Ishikawa (cell line): ENCODE results near the gene KLHDC4.

Source experiments
- CEBPB ChIP-seq: IDR thresholded peaks from 2 replicates; pipeline ENCODE4 v1.6.1; 2012
- EP300 ChIP-seq: IDR thresholded peaks from 2 replicates; pipeline ENCODE4 v1.6.1; 2012; ENCODE audit warnings: borderline replicate concordance
- TCF12 ChIP-seq: IDR thresholded peaks from 2 replicates; pipeline ENCODE4 v1.6.1; 2012; ENCODE audit warnings: low read depth
- TF ChIP-seq, protein P1 (sequence below): IDR thresholded peaks from 2 replicates; pipeline ENCODE4 v1.6.1; 2012

DNA sequence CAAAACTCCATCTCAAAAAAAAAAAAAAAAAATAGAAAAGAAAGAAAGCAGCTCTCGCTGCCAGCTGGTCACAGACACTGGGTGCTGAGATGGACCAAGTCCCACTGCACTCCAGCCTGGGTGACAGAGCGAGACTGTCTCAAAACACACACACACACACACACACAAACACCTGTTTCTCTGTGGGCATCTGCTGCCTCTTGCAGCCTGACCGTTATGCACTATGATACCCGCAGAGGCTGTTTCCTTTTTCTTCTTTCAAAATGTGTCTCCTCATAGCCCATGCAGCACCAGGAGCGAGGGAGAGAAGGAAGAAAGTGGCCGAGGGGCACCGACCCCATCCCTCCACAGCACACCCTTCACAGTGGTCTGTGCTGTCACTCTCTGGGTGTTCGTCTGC lies 36.9 kb upstream of the KLHDC4 start:
- no peak for TF ChIP-seq CEBPB
- no peak for TF ChIP-seq EP300
- TF ChIP-seq, protein P1, sequence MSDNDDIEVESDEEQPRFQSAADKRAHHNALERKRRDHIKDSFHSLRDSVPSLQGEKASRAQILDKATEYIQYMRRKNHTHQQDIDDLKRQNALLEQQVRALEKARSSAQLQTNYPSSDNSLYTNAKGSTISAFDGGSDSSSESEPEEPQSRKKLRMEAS: no peak
- TF ChIP-seq TCF12: no peak
